GM12864 (cell line): ENCODE results near the gene ZPLD1.

Experiments used
- DNase-seq: peaks from one replicate; pipeline ENCODE4 v3.0.0-alpha.2; 2011; ENCODE audit warnings: low read depth
- H3K4me3 ChIP-seq: 2 replicates; pipeline ENCODE4 v1.5.1; 2011; ENCODE audit warnings: mild to moderate bottlenecking, low read depth, low read length, control low read depth
- CTCF ChIP-seq: IDR thresholded peaks from 2 replicates; pipeline ENCODE4 v1.5.1; 2011; ENCODE audit warnings: low read depth, mild to moderate bottlenecking, moderate library complexity, low read length, control low read depth, inconsistent platforms; ENCODE audit errors: missing control alignments

Gene ZPLD1

GRCh38 chr3:102511168-102511567 lies 76.4 kb downstream of the ZPLD1 start:
- H3K4me3 ChIP-seq: no peak overlapping the region
- TF ChIP-seq CTCF: no peak
- DNase-seq: no peak

GRCh38 chr3:102511639-102512038 lies 76.8 kb downstream of the ZPLD1 start:
- no peak for DNase-seq
- no peak for TF ChIP-seq CTCF
- H3K4me3 ChIP-seq: no peak overlapping the region

GRCh38 chr3:102512734-102513504 lies 78.1 kb downstream of the ZPLD1 start:
- H3K4me3 ChIP-seq: no peak overlapping the region
- TF ChIP-seq CTCF: no peak
- DNase-seq: no peak

GRCh38 chr3:102514241-102514640 lies 79.4 kb downstream of the ZPLD1 start:
- H3K4me3 ChIP-seq: no peak overlapping the region
- no peak for DNase-seq
- no peak for TF ChIP-seq CTCF

- H3K4me3 ChIP-seq: no peak overlapping the region
- no peak for DNase-seq
- no peak for TF ChIP-seq CTCF
Observed at GRCh38 chr3:102521246-102521645, 86.4 kb downstream of the ZPLD1 start.

- no peak for TF ChIP-seq CTCF
- DNase-seq: no peak
- H3K4me3 ChIP-seq: no peak overlapping the region
Observed at GRCh38 chr3:102525624-102526023, 90.8 kb downstream of the ZPLD1 start.

- no peak for TF ChIP-seq CTCF
- no peak overlapping the region for H3K4me3 ChIP-seq
Observed at GRCh38 chr3:102526865-102527264, 92.0 kb downstream of the ZPLD1 start.

More at GRCh38 chr3:102526865-102527264, 92.0 kb downstream of the ZPLD1 start:
- DNase-seq: no peak
